Body of pancreas (tissue), 4 donors: ENCODE results near the gene HABP2.

Experiments
- POLR2A ChIP-seq, 3 donors: fragments of 450-650 bp; IDR thresholded peaks; one replicate each; pipeline ENCODE4 v1.6.1; 2016; ENCODE audit warnings: antibody characterized with exemption in 3 of 3, mild to moderate bottlenecking in 2 of 3
- TF ChIP-seq, protein P1 (sequence below), 7 experiments: fragments of 450-650 bp in 4 of 7; fragments of 200-600 bp in 3 of 7; sonication (generic) in 3 of 7; IDR thresholded peaks; one replicate each; pipeline ENCODE4 v1.5.1; 2016 to 2019; ENCODE audit warnings: antibody characterized with exemption in 7 of 7

DNA sequence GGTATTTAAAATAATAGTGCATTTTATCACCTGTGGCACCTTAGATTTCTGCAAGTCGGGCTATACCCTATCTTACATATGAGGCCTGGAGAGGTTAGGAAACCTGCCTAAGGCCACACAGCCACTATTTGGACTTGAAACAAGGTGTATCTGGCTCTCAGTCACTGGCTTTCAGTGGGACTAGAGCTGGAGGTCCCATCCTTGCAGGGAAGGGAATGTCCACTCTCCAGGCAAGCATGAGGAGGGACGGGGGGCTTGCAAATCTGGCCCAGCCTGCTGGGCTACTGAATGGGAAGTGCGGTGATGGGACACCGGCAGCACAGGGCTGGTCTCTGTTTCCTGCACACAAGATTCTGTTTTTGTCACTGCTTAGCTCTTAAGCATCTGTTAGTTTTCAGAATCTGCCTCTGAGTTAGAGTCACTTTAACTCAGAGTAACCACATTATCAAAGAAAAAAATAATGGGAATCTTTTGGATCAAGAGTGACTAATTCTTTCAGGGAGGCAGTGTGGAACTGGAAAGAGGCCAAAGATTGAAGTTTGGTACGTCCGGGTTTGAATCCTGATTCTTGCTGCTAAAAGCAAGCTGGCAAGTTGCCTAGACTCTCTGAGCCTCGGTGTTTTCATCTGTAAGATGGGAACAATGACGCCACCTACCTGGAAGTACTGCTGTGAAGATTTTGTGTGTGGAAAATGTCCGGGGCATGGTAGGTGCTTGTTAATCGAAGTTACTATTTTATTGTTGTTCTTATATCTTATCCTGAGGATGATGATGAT lies 33.8 kb upstream of the HABP2 start:
- TF ChIP-seq POLR2A (IDR thresholded peaks at IDR 0.05): no peak
- TF ChIP-seq, protein P1, sequence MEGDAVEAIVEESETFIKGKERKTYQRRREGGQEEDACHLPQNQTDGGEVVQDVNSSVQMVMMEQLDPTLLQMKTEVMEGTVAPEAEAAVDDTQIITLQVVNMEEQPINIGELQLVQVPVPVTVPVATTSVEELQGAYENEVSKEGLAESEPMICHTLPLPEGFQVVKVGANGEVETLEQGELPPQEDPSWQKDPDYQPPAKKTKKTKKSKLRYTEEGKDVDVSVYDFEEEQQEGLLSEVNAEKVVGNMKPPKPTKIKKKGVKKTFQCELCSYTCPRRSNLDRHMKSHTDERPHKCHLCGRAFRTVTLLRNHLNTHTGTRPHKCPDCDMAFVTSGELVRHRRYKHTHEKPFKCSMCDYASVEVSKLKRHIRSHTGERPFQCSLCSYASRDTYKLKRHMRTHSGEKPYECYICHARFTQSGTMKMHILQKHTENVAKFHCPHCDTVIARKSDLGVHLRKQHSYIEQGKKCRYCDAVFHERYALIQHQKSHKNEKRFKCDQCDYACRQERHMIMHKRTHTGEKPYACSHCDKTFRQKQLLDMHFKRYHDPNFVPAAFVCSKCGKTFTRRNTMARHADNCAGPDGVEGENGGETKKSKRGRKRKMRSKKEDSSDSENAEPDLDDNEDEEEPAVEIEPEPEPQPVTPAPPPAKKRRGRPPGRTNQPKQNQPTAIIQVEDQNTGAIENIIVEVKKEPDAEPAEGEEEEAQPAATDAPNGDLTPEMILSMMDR (IDR thresholded peaks at IDR 0.05): no peak
